Transverse colon (tissue), 4 donors: ENCODE data around the gene NR3C2. TPM values are rescaled to one million over a fixed set of nuclear protein-coding genes. Genes with fewer than 3 reads are reported as not detected.
A peak's percentile ranks its signal among the peaks of the same experiment; 100 is the strongest.

ENCODE experiments used
- DNase-seq: peaks from one replicate; pipeline ENCODE4 v3.0.0-alpha.2; 2019
- H3K27ac ChIP-seq, 4 donors: fragments of 200-600 bp; sonication (generic); 2 replicates each; pipeline ENCODE4 v1.5.1; 2016 to 2018; ENCODE audit warnings: inconsistent platforms in 4 of 4
- H3K27me3 ChIP-seq: fragments of 200-600 bp; sonication (generic); 2 replicates; pipeline ENCODE4 v1.5.1; 2017; ENCODE audit warnings: inconsistent platforms
- H3K36me3 ChIP-seq, 4 donors: fragments of 200-600 bp; sonication (generic); 2 replicates each; pipeline ENCODE4 v1.5.1; 2017 to 2019; ENCODE audit warnings: inconsistent platforms in 4 of 4
- H3K4me1 ChIP-seq, 4 donors: fragments of 200-600 bp; sonication (generic); 2 replicates each; pipeline ENCODE4 v1.5.1; 2017 to 2020; ENCODE audit warnings: inconsistent platforms in 4 of 4
- H3K4me3 ChIP-seq, 4 donors: fragments of 200-600 bp; sonication (generic); 1 replicate in 1 of 4; 2 replicates in 3 of 4; pipeline versions ENCODE4 v1.5.1 to v1.6.1; 2017 to 2019; ENCODE audit warnings: inconsistent platforms in 4 of 4
- H3K9me3 ChIP-seq, 2 donors: fragments of 200-600 bp; sonication (generic); 2 replicates each; pipeline ENCODE4 v1.5.1; 2017 to 2019; ENCODE audit warnings: inconsistent platforms in 2 of 2
- CTCF ChIP-seq, 5 experiments: fragments of 200-600 bp in 3 of 5; fragments of 450-650 bp in 2 of 5; sonication (generic) in 3 of 5; IDR thresholded peaks; 1 replicate in 2 of 5; 2 replicates in 3 of 5; pipeline ENCODE4 v1.5.1; 2016 to 2017; ENCODE audit warnings: antibody characterized with exemption in 5 of 5, inconsistent platforms in 3 of 5, mild to moderate bottlenecking in 2 of 5, moderate library complexity in 1 of 5
- EP300 ChIP-seq: sonication (generic); formaldehyde crosslinking; IDR thresholded peaks from one replicate; pipeline ENCODE4 v1.6.1; 2017; ENCODE audit warnings: antibody characterized with exemption, low read depth
- POLR2A ChIP-seq: fragments of 450-650 bp; IDR thresholded peaks from one replicate; pipeline ENCODE4 v1.6.1; 2016; ENCODE audit warnings: antibody characterized with exemption, mild to moderate bottlenecking, moderate library complexity
- POLR2AphosphoS5 ChIP-seq, 3 donors: sonication (generic); formaldehyde crosslinking; IDR thresholded peaks; one replicate each; pipeline ENCODE4 v1.6.1; 2016; ENCODE audit warnings: antibody characterized with exemption in 3 of 3
- WGBS, 2 donors: methylation state at CpG; one replicate each; pipeline ENCODE4 v1.1.5; 2018; ENCODE audit warnings: low coverage in 1 of 2; 5-methylcytosine and 5-hydroxymethylcytosine counted together
- in situ Hi-C, 4 donors: fragments of 200-750 bp; cut with MboI; loops; one replicate each; pipeline versions ENCODE4 v1.15.0 to v1.15.1; 2017; ENCODE audit warnings: low sequenced_read_pairs in 3 of 4, low pct_ligation_motif_present in 1 of 4, low pct_unique_long_range_greater_than_20kb in 1 of 4
- intact Hi-C: fragments of 100-400 bp; cut with DNase I; formaldehyde crosslinking; loops from one replicate; pipeline ENCODE4 v1.15.1; 2023; ENCODE audit warnings: low total_unique reads
- total RNA-seq, 4 donors: library from RNA; depleted of rRNA; stranded (reverse); fragments of >200 nt; gene quantifications; one replicate each; pipeline ENCODE4 v1.1.0, GENCODE V29; 2016

The NR3C2 gene
- 100 to 1,000 TPM in 3 of 4 donors, 10 to 100 TPM in 1; 55.5 to 147 (median 125) TPM for total RNA-seq

- intact Hi-C loops (no loop called here), in situ Hi-C loops (no loop called here)
- Histone ChIP-seq H3K27ac (peak within 1 kb of the TSS; percentile 89 to 98 (median 93)), H3K4me1 (peaks cover 0 to 35% (median 10%) of the 10 kb centered on the region in 4 donors), H3K36me3 (no peaks in the 10 kb centered on the region), H3K4me3 (peak within 1 kb of the TSS; percentile 60 to 94 (median 86)), H3K9me3 (no peaks in the 10 kb centered on the region), H3K27me3 (no peaks in the 10 kb centered on the region)
- WGBS, 2 donors, result 1% methylated on average over 63 of the region's 65 CpGs; no CpG with 5 or more reads in 1 of the 2 donors
- TF ChIP-seq EP300 (no peak), POLR2A (peak; percentile 100), CTCF (IDR thresholded peaks at IDR 0.05) (no peak), POLR2AphosphoS5 (IDR thresholded peaks at IDR 0.05) (peak; percentile 99 to 100 (median 99))
- peak; percentile 99 for DNase-seq
Measured at GRCh38 chr4:148441986-148442831, at the start of gene NR3C2. NR3C2 (minus strand) TSS chr4:148442414.

- Histone ChIP-seq H3K27ac (no peak overlapping the region), H3K4me1 (no peaks in the 10 kb centered on the region), H3K4me3 (no peak overlapping the region), H3K27me3 (no peaks in the 10 kb centered on the region), H3K36me3 (no peaks in the 10 kb centered on the region), H3K9me3 (peaks cover 0 to 4% of the 10 kb centered on the region in 2 donors)
- no peak for TF ChIP-seq POLR2A
- no peak for TF ChIP-seq EP300
- no peak for TF ChIP-seq POLR2AphosphoS5 (IDR thresholded peaks at IDR 0.05)
- TF ChIP-seq CTCF (IDR thresholded peaks at IDR 0.05), result no peak
- no peak for DNase-seq
- in situ Hi-C loops (no loop called here), intact Hi-C loops (no loop called here)
- 31 to 55% methylated on average over 2 of the region's 2 CpGs for WGBS, 2 donors
Measured at GRCh38 chr4:148487181-148487580, 45.0 kb upstream of the NR3C2 start.

DNA sequence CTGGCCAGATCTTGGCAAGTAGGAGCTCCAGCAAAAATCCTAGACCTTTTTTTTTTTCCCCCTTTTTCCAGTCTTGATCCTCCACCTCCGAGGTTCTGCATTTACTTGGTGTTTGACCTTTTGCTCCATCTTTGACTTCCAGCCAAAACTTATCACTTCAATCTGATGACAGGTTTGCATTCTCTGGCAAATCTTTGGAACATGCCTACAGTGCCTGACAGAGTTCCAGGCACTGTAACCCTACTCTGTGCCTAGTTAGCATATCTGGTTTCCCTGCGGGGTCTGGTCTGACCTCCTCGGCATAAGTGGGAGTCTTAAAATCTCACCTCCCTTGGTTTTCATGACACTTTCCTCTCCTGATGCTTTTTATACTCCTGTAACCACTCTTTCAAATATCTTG is 39.4 kb upstream of the NR3C2 start:
- H3K27me3 ChIP-seq, result no peaks in the 10 kb centered on the region
- no peaks in the 10 kb centered on the region for H3K4me1 ChIP-seq
- H3K4me3 ChIP-seq, result no peak overlapping the region
- in situ Hi-C loops, result no loop called here
- 83% methylated on average over 3 of the region's 3 CpGs for WGBS, 2 donors
- DNase-seq, result no peak
- H3K27ac ChIP-seq, result no peak overlapping the region
- H3K9me3 ChIP-seq, result peaks cover 0 to 4% of the 10 kb centered on the region in 2 donors
- intact Hi-C loops, result no loop called here
- H3K36me3 ChIP-seq, result no peaks in the 10 kb centered on the region
- TF ChIP-seq POLR2AphosphoS5 (IDR thresholded peaks at IDR 0.05) (no peak), CTCF (IDR thresholded peaks at IDR 0.05) (no peak), POLR2A (no peak)

GRCh38 chr4:148477276-148477675 is 35.1 kb upstream of the NR3C2 start:
- no peak for DNase-seq
- intact Hi-C loops (no loop called here), in situ Hi-C loops (no loop called here)
- no peaks in the 10 kb centered on the region for H3K36me3 ChIP-seq
- H3K4me3 ChIP-seq, result no peak overlapping the region
- 62 to 81% methylated on average over 3 of the region's 3 CpGs for WGBS, 2 donors
- TF ChIP-seq EP300 (no peak), CTCF (IDR thresholded peaks at IDR 0.05) (no peak), POLR2AphosphoS5 (IDR thresholded peaks at IDR 0.05) (no peak)
- no peaks in the 10 kb centered on the region for H3K4me1 ChIP-seq
- H3K27ac ChIP-seq, result no peak overlapping the region
- no peaks in the 10 kb centered on the region for H3K27me3 ChIP-seq
- no peaks in the 10 kb centered on the region for H3K9me3 ChIP-seq
